ENCODE data around the gene MARK4.

GRCh38 chr19:45352914-45353796 is 102.1 kb downstream of the MARK4 start:
- TF ChIP-seq POLR2A (IDR thresholded peaks at IDR 0.05) (no peak), CTCF (IDR thresholded peaks at IDR 0.05) (no peak), EP300 (IDR thresholded peaks at IDR 0.05) (no peak)
